Stimulated activated CD4-positive, alpha-beta T cell treated with anti-CD3 and anti-CD28 coated beads, Interleukin-1b, Interleukin-23, amount 100 ng/mL, for 24 hours (primary cell): ENCODE results near the gene NYAP1.
"Not testable (repeated sequence)": the region's sequence is repeated elsewhere in the genome, so short reads cannot be mapped to it uniquely, and the experiment has no call there.

Source experiments
- DNase-seq, 4 experiments: peaks; one replicate each; pipeline ENCODE4 v3.0.0-alpha.2; 2020; ENCODE audit warnings: low read depth in 4 of 4, low spot score in 1 of 4

The NYAP1 gene

DNA sequence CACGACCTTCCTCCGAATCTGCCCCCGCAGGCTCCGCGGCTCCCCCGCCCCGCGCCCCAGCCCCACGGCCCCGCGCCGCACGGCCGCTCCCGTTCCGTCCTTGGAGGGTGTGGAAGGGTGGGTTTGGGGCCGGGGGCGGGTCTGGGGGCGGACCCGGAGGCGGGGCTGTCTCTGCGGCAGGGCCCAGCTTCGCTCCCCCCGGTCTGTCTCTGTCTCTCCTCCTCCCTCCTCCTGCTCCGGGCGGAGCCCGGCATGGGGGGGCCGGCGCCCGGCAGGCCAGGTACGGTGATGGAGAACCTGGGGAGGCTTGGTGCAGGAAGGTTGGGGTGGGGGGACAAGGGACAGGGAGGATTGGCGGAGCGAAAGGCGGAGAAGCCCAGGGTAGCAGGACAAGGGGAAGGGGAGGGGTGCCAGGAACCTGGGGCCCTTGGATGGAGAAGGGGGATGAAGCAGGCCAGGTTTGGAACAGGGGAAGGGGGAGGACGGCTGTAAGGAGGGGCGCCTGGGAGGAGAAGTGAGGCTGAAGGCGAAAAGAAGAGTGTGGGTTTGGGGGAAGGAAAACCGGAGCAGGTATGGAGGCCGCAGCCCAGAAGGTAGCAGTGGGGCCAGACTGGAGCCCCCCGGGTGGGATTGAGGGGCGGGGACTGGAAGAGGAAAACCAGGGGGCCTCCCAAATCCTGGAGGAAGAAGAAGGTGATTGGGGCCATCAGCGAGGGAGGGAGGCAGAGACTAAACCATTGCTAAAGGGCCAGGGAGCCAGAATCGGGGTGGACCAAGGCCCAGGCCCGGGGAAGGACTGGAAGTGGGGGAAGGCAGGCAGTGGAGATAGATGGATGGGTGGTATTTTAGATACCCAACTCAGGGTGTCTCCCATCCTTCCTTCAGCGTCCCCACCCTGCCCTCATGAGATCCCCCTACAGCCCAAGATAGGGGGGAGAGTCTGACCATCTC lies at the start of gene NYAP1:
Gene NYAP1 (plus strand): TSS at position 206 of the 951 bp plus-strand sequence. CDS start 1,385 bp downstream, outside the sequence.
- DNase-seq = peak in 1 of 4 experiments; percentile 41

DNA sequence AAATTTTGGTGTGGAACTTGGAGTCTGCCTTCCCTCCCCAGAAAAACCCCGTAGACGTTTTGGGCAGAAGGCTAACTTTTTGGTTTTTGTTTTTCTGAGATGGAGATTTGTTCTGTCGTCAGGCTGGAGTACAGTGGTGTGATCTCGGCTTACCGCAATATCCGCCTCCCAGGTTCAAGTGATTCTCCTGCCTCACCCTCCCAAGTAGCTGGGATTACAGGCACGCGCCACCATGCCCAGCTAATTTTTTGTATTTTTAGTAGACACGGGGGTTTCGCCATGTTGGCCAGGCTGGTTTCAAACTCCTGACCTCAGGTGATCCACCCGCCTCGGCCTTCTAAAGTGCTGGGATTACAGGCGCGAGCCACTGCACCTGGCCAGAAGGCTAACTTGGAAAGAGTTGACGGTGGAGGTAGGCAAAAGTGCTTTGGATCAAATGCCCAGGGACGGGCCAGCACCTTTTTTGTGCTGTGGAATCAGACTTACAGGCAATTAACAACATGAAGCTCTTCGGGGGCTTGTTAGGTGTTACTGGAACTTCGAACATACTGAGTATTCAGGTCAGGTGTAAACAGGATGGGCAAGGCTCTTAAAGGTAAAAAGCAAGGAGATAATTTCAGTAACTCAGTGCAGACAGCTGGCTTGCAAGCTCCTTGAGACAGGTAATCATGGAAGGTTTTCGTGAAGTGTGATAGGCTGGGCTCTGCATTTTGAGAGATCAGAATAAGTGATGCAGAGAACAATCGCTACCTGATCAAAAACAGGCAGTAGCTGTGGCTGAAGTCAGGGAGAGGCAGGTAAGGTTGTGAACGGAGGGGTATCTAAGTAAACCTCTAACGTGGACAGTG lies 49.2 kb upstream of the NYAP1 start:
- DNase-seq = no peak

DNA sequence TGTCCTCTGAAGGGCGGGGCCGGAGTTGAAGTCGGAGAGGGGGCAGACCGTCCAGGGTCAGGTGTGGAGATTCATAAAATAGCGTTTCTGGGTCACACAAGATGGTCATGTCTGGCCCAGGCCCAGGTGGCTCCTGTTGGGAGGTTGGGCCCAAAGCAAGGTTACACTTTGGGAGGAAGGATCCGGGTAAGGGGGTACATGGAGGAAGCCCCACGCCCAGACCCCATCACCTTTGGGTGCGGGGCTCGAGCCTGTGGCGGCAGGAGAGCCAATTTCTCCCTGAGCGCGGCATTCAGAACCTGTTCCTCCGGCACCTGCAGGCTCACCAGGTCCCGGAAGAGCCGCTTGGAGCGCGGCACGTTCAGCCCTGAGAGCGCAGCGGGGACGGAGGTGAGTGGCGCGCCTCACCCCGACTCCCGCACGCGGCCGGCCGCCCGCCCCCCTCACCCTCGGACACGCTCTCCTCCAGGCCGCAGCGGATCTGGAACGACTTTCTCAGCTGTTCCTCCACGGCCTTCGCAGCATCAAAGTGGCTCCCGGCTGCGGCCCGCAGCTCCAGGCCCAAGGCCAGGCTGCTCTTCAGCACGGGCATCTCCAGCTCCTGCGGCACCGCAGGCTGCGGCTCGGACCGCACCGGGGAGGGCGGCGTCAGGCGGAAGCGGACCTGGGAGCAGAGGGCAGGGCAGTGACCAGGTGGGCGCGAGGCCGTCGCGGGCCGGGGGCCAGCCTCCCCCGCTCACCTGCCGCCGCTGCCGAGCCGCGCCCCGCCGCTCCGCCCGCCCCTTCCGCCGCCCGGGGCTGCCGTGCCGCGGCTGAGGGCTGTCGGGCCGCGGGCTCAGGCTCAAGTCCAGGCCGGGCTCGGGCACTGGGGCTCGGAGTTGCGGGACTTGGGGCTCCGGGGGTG lies 48.1 kb upstream of the NYAP1 start:
- DNase-seq = peak in 1 of 4 experiments; percentile 29

DNA sequence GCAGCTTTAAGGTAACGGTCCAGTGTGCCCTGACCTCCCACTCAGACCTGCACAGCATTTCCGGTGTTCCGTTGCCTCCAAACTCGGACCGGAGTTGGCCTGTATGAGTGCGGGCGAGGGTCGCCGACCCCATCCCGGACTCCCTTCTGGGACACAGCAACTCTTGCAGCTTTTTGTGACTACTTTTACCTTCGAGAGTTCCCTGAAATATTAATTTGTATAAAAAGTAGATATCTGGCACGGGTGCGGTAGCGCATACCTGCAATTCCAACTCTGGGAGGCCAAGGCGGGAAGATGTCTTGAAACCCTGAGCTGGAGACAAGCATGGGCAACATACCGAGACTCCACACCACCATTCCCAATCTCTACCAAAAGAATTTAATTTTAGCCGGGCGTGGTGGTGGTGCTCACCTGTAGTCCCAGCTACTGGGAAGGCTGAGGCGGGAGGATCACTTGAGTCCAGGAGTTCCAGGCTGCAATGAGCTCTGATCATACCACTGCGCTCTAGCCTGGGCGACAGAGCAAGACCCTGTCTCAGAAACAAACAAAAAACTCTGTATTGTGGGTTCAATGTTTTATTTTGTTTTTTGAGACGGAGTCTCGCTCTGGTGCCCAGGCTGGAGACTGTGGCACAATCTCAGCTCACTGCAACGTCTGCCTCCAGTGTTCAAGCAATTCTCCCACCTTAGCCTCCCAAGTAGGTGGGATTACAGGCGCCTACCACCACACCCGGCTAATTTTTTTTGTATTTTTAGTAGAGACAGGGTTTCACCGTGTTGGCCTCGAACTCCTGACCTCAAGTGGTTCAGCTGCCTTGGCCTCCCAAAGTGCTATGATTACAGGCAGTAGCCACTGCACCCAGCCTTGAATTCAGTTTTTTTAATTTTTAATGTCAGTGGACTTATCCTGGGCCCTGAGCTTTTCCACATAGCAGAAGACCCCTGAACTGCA lies 46.3 kb upstream of the NYAP1 start:
- DNase-seq = no peak

DNA sequence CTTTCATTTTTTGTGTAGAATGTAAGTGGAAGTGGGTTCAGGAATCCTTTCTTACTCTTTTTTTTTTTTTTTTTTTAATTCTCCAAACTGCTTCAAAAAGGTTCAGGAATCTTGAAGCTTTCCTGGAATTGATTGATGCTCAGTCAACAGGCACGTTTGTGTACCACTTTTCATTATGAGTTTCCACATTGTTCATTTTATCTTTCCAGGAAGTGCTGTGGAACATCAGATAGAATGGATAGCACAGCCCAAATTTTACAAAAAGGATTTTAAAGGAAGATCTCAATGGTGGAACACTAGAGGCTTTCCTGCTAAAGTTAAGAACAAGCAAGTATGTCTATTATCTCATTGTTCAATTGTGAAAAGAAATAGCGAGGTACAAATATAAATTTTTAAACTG lies 45.6 kb upstream of the NYAP1 start:
- DNase-seq = no peak

DNA sequence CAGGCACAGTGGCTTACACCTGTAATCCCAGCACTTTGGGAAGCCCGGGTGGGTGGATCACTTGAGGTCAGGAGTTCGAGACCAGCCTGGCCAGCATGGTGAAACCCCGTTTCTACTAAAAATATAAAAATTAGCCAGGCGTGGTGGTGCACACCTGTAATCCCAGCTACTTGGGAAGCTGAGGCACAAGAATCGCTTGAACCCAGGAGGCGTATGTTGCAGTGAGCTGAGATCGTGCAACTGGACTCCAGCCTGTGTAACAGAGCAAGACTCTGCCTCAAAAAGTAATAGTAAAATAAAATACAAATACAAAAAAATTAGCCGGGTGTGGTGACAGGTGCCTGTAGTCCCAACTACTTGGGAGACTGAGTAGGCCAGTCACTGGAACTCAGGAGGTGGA lies 45.0 kb upstream of the NYAP1 start:
- DNase-seq = not testable (repeated sequence)

DNA sequence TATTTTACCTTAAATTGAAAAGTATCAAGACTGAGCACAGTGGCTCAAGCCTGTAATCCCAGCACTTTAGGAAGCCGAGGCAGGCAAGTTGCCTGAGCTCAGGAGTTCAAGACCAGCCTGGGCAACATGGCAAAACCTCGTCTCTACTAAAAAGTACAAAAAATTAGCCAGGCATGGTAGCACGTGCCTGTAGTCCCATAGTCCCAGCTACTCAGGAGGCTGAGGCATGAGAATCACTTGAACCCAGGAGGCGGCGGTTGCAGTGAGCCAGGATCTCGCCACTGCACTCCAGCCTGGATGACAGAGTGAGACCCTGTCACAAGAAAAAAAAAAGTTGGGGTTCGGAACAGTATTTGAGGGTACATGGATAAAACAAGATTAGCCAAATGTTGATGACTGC lies 44.5 kb upstream of the NYAP1 start:
- not testable (repeated sequence) for DNase-seq

DNA sequence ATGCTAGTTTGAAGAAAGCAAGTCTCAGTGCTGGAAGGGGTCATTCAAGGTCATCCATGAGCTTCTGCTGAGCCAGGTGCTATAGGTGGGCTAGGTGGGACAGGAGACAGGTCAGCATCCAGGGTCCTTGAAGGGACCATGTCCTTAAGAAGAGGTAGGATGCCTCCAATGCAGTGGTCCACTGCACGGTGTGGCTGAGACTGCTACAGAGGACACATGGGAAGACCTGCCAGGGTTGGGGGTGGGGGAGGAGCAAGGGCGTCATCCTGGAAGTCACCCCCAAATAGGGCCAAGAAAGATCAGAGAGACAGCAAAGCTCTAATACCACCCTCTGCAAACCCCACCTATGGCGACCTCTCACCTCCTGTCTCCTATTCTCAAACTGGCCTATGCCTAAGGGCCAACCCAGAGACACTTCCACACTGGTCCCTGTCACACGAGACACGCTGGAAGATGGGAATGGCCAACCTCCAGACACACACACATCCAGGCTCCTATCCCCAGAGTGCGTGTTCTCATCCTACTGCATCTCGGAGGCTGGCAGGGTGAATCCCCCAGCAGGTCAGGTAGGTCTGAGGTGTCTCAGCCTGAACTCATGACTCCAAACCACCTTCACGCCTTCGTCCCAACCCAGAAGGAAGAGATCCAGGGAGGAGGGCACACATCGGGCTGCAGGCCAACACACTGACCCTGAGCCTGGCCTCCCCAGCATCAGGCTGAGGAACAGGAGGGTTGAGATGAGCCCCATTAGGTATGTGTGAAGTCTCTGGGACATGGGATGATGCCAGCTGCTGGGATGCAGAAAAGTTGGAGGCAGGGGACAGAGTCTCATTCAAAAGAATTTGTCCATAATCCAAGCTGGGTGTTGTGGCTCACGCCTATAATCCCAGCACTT lies 41.8 kb upstream of the NYAP1 start:
- DNase-seq = no peak

DNA sequence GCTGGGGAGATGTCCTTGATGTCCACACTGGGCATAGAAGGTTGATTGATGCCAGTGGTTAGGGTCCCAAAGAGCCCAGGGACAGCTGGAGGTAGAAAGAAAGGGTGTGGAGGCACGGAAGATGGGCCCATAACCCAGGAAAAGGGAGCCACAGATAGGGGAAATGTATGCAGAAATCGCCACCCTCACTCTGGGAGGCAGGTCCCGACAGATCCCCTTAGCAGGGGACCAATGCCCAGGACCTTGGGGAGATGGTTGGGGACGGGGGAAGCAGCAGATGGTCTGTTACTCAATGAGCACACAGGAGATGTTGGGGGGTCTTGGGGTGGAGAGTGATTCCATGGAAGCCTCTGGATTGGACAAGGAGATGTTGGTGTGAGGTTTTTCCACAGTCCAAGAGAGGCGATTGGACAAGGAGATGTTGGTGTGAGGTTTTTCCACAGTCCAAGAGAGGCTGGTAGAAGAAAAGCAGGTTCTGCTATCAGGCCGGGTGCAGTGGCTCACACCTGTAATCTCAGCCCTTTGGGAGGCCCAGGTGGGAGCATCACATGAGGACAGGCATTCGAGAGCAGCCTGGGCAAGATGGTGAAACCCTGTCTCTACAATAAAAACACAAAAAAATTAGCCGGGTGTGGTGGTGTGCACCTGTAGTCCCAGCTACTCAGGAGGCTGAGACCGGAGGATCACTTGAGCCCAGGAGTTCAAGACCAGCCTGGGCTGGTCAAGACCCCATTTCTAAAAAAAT lies 40.5 kb upstream of the NYAP1 start:
- no peak for DNase-seq

DNA sequence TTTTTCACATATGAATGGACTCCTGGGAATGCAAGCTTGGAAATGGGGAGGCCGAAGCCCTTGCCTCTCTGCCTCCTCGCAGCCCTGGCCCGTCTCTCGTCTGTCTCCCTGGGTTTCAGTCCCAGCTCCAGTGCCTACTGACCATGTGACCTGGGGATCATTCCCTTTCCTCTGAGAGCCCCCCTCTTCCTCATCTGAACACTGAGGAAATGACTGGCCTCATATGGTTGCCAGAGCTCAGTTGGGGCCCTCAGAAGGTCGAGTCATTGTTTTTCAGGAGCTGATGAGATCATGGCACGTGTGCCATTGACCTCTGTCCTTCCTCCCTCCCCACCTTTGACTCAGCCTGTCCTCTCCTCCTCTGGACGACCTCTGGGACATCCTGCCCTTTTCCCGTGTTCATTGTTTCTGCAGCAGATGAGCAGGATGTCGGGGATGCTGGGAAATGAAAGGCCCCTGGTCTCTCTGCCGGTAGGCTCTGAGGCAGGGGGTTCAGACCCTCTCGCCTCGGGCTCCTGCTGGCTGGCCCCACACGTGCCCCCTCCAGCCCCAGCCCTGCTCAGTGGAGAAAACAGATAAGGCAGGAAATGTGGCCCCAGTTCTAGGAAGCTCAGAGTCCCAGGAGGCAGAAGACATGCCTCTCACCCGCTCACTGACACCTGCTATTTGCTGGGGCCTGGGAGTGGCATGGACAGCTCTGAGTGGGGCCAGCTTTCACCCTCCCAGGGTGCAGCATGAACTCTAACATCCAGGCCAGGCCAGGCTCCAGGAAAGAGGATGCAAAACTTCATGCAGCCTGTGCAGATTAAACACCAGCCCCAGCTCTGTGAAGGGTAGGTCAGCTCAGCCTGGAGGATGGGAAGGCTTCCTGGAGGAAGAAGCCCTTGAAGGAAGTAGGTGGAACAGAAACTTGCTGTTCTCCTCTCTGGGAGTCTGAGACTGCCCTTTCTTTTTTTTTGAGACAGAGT lies 39.1 kb upstream of the NYAP1 start:
- no peak for DNase-seq

DNA sequence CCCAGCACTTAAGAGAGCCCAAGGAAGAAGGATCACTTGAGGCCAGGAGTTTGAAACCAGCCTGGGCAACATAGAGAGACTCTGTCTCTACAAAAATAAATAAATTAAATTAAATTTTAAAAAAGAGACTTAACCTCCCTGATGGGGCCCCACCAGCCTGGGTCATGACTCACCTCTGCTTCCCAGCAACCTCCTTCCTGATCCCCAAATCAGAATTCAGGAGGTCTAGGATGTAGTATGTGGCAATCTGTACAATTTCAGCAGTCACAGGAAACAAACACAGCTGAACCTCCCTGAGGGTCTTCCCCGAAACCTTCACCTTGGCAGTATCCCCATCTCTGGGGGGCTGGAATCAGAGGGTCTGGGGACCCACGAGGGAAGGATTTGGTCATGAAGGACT lies 37.7 kb upstream of the NYAP1 start:
- DNase-seq = no peak

DNA sequence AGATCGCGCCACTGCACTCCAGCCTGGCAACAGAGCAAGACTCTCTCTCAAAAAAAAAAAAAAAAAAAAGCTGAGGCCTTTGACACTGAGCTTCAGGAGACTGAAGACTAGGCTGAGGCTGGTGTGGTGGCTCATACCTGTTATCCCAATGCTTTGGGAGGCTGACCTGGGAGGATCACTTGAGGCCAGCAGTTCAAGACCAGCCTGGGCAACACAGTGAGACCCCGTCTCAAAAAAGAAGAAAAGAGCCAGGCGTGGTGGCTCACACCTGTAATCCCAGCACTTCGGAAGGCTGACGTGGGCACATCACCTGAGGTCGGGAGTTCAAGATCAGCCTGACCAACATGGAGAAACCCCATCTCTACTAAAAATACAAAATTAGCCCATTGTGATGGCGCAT lies 36.4 kb upstream of the NYAP1 start:
- not testable (repeated sequence) for DNase-seq

DNA sequence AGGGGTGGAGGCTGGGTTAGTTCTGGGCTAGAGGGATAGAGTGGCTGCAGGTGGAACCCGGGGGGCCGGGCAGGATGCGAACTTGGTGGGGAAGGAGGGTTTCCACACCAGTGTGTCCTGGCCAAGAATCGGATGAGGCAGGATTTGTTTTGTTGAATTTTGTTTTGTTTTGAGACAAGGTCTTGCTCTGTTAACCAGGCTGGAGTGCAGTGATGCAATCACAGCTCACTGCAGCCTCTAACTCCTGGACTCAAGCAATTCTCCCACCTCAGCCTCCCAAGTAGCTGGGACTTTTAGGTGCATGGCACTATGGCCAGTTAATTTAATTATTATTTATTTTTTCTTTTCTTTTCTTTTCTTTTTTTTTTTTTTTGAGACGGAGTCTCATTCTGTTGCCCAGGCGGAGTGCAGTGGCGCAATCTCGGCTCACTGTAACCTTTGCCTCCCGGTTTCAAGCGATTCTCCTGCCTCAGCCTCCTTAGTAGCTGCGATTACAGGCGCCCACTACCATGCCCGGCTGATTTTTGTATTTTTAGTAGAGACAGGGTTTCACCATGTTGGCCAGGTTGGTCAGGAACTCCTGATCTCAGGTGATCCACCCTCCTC lies 34.4 kb upstream of the NYAP1 start:
- DNase-seq = no peak

DNA sequence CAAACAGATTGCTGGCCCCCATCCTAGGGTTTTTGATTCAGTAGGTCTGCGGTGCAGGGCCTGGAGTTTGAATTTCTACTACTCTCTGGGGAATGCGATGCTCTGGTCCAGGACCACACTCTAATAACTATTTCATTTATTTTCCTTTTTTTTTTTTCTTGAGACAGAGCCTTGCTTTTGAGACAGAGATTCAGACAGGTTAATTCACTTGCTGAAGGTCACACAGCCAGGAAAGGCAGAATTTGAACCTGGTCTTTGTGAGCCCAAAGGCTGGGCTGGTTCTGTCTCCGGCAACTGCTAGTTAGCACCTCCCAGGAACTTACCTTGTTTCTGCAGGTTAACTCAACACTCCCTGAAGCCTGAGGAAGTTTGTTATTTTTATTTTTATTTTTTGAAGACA lies 31.2 kb upstream of the NYAP1 start:
- no peak for DNase-seq

DNA sequence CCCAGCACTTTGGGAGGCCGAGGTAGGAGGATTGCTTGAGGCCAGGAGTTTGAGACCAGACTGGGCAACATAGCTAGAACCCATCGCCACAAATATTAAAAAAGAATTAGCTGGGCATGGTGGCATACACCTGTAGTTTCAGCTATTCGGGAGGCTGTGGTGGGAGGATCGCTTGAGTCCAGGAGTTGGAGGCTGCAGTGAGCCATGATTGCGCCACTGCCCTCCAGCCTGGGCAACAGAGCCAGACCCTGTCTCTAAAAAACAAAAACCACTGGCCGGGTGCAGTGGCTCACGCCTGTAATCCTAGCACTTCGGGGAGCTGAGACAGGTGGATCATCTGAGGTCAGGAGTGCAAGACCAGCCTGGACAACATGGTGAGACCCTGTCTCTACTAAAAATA lies 29.9 kb upstream of the NYAP1 start:
- DNase-seq = not testable (repeated sequence)

DNA sequence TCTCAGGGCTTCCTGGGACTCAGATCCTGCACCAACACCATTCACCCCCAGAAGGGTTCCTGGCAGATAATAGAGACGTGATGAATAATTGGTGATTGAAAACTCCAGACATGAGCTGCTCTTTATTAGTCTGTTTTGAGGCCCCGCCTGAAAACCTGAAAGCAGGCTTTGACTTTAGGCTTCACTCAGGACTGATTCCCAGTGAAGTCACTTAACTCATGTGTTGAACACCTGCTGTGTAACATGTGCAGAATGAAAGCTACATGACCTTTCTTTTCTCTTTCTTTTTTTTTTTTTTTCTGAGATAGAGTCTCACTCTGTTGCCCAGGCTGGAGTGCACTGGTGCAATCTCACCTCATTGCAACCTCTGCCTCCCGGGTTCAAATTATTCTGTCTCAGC lies 28.5 kb upstream of the NYAP1 start:
- no peak for DNase-seq

DNA sequence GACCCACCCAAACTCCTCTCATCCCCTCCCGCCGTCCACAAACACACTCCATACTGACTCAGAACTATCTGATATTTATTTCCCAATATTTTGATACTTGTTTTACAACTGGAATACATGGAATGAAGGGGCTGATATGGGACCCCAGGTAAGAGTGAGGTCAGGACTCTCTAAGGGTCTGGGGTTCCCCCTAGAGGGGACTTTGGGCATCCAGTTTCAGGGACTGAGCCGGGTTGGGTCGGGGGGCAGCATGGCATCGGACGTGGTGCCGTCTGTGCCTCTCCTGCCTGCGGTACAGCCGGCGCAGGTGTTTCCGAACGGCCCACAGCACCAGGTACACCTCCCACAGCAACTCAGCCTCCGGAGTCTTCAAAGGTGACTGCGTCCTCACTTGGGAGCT lies 27.2 kb upstream of the NYAP1 start:
- no peak for DNase-seq
